ENCODE results near the gene TESMIN. TPM values are rescaled to one million over a fixed set of nuclear protein-coding genes. Genes with fewer than 3 reads are reported as not detected.

Gene TESMIN
- total RNA-seq, 1 experiment from 2014 or later, result 45.2 TPM

GRCh38 chr11:68735125-68735524 lies 16.2 kb downstream of the TESMIN start:
- Histone ChIP-seq H4K91ac (ENCODE audit: insufficient read length, low read depth, low read length) (no peak overlapping the region), H2BK12ac (ENCODE audit: insufficient read length, low read depth, low read length) (no peak overlapping the region), H3K14ac (ENCODE audit: insufficient read depth, low read length) (no peak overlapping the region), H3K18ac (ENCODE audit: insufficient read length, low read depth, low read length) (no peak overlapping the region), H3K23me2 (ENCODE audit: insufficient read length, low read depth, low read length, poor library complexity, severe bottlenecking) (no peaks in the 10 kb centered on the region), H3K27me3 (ENCODE audit: insufficient read depth, low read length) (no peaks in the 10 kb centered on the region), H3K4me1 (ENCODE audit: insufficient read depth, low read length) (no peaks in the 10 kb centered on the region), H2BK5ac (ENCODE audit: insufficient read length, low read length) (no peak overlapping the region), H3K27ac (ENCODE audit: insufficient read length, low read depth, low read length) (no peak overlapping the region), H3K9ac (ENCODE audit: extremely low read depth, insufficient read length, low read length) (no peak overlapping the region), H4K20me1 (ENCODE audit: control insufficient read depth, insufficient read depth, insufficient read length) (no peaks in the 10 kb centered on the region), H2BK15ac (ENCODE audit: low read depth, low read length) (no peak overlapping the region), H3K56ac (ENCODE audit: insufficient read length, low read depth, low read length) (no peak overlapping the region), H4K5ac (ENCODE audit: insufficient read length, low read depth, low read length) (no peak overlapping the region), H2BK120ac (ENCODE audit: low read depth, low read length, poor library complexity, severe bottlenecking) (no peak overlapping the region), H3K4me2 (ENCODE audit: insufficient read depth, insufficient read length, low read length) (no peak overlapping the region), H4K8ac (replicated peaks; ENCODE audit: insufficient read length, low read depth, low read length) (no peak overlapping the region), H3K79me2 (ENCODE audit: insufficient read depth, low read length) (no peaks in the 10 kb centered on the region), H2AK5ac (ENCODE audit: insufficient read length, low read length) (no peak overlapping the region), H2AFZ (ENCODE audit: low read length) (no peak overlapping the region), H3K23ac (ENCODE audit: insufficient read length, low read depth, low read length) (no peak overlapping the region), H3K79me1 (ENCODE audit: insufficient read depth, low read depth, low read length, poor library complexity, severe bottlenecking) (no peaks in the 10 kb centered on the region), H2BK20ac (ENCODE audit: low read depth, low read length, poor library complexity, severe bottlenecking) (no peak overlapping the region), H3T11ph (ENCODE audit: low read length) (no peak overlapping the region), H3K4ac (ENCODE audit: low read depth, low read length) (no peak overlapping the region), H3K9me3 (ENCODE audit: control insufficient read depth, low read depth, low read length) (no peaks in the 10 kb centered on the region)
- peaks cover 0 to 2% of the 10 kb centered on the region in 2 experiments; a peak in 2 of 4 replicates for H3K4me1 Mint-ChIP-seq
- no peak overlapping the region for H3K4me3 Mint-ChIP-seq
- no peaks in the 10 kb centered on the region for H3K9me3 Mint-ChIP-seq
- no peak for DNase-seq
- no CpG with 5 or more reads among the region's 6 CpGs for WGBS (ENCODE audit: extremely low coverage, insufficient read length, low lambda C conversion rate)
- H3K27me3 Mint-ChIP-seq (ENCODE audit: low read depth), result no peaks in the 10 kb centered on the region
- no peak overlapping the region for H3K27ac Mint-ChIP-seq
- TF ChIP-seq CTCF (conservative IDR thresholded peaks at IDR 0.05), result no peak
- H3K36me3 Mint-ChIP-seq (ENCODE audit: insufficient read depth in 1 of 3, low read depth in 3 of 3), result peaks cover 4 to 30% (median 25%) of the 10 kb centered on the region in 3 experiments; a peak in 6 of 7 replicates
